ENCODE data around the gene RUNX2. TPM values are rescaled to one million over a fixed set of nuclear protein-coding genes. Genes with fewer than 3 reads are reported as not detected.

The RUNX2 gene
- total RNA-seq, 4 donors from 2014 or later = 0.26 to 6.2 (median 2.1) TPM

- intact Hi-C loops (cut with DNase I; ENCODE audit: low total_unique reads) = no loop called here
- no peak for TF ChIP-seq POLR2A (IDR thresholded peaks at IDR 0.05)
- TF ChIP-seq, protein P1, sequence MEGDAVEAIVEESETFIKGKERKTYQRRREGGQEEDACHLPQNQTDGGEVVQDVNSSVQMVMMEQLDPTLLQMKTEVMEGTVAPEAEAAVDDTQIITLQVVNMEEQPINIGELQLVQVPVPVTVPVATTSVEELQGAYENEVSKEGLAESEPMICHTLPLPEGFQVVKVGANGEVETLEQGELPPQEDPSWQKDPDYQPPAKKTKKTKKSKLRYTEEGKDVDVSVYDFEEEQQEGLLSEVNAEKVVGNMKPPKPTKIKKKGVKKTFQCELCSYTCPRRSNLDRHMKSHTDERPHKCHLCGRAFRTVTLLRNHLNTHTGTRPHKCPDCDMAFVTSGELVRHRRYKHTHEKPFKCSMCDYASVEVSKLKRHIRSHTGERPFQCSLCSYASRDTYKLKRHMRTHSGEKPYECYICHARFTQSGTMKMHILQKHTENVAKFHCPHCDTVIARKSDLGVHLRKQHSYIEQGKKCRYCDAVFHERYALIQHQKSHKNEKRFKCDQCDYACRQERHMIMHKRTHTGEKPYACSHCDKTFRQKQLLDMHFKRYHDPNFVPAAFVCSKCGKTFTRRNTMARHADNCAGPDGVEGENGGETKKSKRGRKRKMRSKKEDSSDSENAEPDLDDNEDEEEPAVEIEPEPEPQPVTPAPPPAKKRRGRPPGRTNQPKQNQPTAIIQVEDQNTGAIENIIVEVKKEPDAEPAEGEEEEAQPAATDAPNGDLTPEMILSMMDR (IDR thresholded peaks at IDR 0.05) = no peak
- Histone ChIP-seq H3K27ac (no peak overlapping the region), H3K27me3 (no peaks in the 10 kb centered on the region), H3K4me3 (no peak overlapping the region), H3K4me1 (no peaks in the 10 kb centered on the region), H3K9me3 (no peaks in the 10 kb centered on the region), H3K36me3 (no peaks in the 10 kb centered on the region)
- DNase-seq = no peak
These were observed 184.6 kb downstream of the RUNX2 start for GRCh38 chr6:45512717-45513116.

DNA sequence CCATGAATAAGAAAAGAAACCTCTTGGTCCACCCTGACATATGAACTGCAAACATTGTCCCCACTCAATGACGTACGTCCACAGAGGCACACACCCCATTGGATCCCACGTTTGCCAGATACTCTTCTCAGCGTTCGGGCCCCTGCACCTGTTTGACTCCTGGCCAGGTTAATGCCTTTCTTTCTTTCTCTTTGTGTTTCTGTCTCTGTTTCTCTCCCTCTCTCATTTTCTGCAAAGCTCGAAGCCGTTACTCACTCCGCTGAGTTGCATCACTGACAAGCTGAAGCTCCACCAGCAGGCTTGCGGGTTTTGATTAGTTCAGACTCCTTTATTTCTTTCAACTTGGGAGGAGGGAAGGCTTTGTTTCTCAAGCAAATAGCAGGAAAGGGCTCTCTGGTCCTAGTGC, 185.1 kb downstream of the RUNX2 start:
- H3K36me3 ChIP-seq = no peaks in the 10 kb centered on the region

GRCh38 chr6:45513843-45514242, 185.7 kb downstream of the RUNX2 start:
- no peak overlapping the region for H3K4me3 ChIP-seq

More for the DNA sequence above, 185.1 kb downstream of the RUNX2 start:
- H3K4me3 ChIP-seq = no peak overlapping the region
- H3K9me3 ChIP-seq = no peaks in the 10 kb centered on the region
- intact Hi-C loops (cut with DNase I; ENCODE audit: low total_unique reads) = no loop called here
- no peak for TF ChIP-seq POLR2A (IDR thresholded peaks at IDR 0.05)
- TF ChIP-seq, protein P1 (IDR thresholded peaks at IDR 0.05) = no peak
- no peak overlapping the region for H3K27ac ChIP-seq
- H3K27me3 ChIP-seq = no peaks in the 10 kb centered on the region
- no peak for DNase-seq
- no peaks in the 10 kb centered on the region for H3K4me1 ChIP-seq

DNA sequence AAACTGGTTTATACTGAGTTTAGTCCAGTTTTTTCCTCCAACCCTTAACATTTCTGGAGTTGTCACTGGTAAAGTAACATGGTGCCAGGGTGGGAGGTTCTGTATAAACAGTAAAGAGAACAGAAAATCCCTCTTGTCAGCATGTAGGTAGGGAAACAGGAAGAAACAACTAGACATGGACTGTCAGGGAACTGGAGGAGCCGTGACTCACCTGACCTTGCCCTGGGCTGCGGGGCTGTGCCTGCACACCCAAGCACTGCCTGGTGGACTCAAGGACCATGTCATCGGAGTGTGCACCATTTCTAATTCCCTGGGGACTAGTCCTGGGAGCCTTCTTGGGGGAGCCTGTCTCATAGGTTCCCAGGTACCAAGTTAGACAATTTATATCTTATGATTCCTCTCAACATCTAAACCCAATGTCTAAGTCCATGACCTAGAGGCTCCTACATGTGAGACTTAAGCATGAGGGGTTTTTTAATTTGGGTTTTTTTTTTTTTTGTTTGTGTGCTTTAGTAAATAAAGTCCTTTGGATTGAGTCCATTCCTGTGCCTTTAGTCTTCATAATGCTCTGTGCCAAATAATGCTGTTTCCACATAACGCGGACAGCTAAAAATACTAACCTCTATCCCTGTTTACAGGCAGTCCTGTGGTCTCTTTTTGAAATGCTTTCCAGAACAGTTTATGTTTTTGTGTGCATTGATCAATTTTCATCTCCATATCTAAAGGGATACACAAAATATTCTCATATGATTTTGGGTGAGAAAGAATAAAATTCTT, 186.5 kb downstream of the RUNX2 start:
- H3K27me3 ChIP-seq = no peaks in the 10 kb centered on the region
- no peak overlapping the region for H3K4me3 ChIP-seq
- no peaks in the 10 kb centered on the region for H3K36me3 ChIP-seq
- TF ChIP-seq, protein P1 (IDR thresholded peaks at IDR 0.05) = no peak
- no peak for TF ChIP-seq POLR2A (IDR thresholded peaks at IDR 0.05)
- no peaks in the 10 kb centered on the region for H3K4me1 ChIP-seq
- no peak overlapping the region for H3K27ac ChIP-seq
- H3K9me3 ChIP-seq = no peaks in the 10 kb centered on the region
- intact Hi-C loops (cut with DNase I; ENCODE audit: low total_unique reads) = no loop called here
- no peak for DNase-seq

More at GRCh38 chr6:45513843-45514242, 185.7 kb downstream of the RUNX2 start:
- intact Hi-C loops (cut with DNase I; ENCODE audit: low total_unique reads) = no loop called here
- Histone ChIP-seq H3K4me1 (no peaks in the 10 kb centered on the region), H3K9me3 (no peaks in the 10 kb centered on the region), H3K27ac (no peak overlapping the region), H3K36me3 (no peaks in the 10 kb centered on the region), H3K27me3 (no peaks in the 10 kb centered on the region)
- no peak for DNase-seq
- no peak for TF ChIP-seq POLR2A (IDR thresholded peaks at IDR 0.05)
- TF ChIP-seq, protein P1 (IDR thresholded peaks at IDR 0.05) = no peak

DNA sequence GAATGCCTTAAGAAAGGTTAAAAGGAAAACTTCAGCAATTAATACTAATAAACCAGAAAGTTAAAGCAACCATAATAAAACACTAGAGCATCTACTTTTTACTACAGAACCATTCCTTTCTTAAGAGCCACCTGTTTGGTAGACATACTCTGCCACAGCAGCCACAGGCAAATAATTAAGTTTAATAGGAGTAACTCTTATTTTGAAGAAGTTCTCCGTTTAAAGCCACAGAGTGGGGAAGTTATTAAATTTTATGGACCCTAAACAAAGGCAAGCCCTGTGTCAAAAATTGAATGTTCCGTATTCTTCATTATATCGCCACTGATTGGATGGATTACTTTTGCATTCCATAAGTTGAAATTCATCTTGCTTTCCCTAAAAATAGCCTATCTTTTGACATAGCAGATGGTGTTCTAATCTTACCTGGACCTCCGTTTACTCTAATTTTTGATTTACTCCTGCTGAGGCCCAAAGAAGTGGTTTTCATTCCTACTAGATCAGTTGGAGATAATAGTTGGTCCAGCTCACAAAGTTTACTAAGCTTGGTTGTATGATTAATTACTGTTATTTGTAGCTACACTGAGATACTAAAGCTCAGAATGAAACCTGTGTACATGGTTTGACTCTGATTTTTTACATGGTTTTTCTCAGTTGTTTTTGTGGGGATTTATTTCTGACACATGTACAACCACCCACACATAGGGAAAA, 190.0 kb downstream of the RUNX2 start:
- Histone ChIP-seq H3K27ac (no peak overlapping the region), H3K9me3 (no peaks in the 10 kb centered on the region), H3K4me1 (no peaks in the 10 kb centered on the region), H3K27me3 (no peaks in the 10 kb centered on the region), H3K4me3 (no peak overlapping the region), H3K36me3 (no peaks in the 10 kb centered on the region)
- TF ChIP-seq, protein P1 (IDR thresholded peaks at IDR 0.05) = no peak
- TF ChIP-seq POLR2A (IDR thresholded peaks at IDR 0.05) = no peak
- intact Hi-C loops (cut with DNase I; ENCODE audit: low total_unique reads) = no loop called here
- DNase-seq = no peak

All from uterus (tissue), 4 donors.